DMS53 treated with DMSO at 0.1 percent for 48 hours (cell line): Measurements from ENCODE around the gene NACC2.

ENCODE experiments used
- DNase-seq: peaks from one replicate; lab custom pipeline; 2025; ENCODE audit not compliant: unreplicated experiment; lab: John Stamatoyannopoulos, UW

Gene NACC2

DNA sequence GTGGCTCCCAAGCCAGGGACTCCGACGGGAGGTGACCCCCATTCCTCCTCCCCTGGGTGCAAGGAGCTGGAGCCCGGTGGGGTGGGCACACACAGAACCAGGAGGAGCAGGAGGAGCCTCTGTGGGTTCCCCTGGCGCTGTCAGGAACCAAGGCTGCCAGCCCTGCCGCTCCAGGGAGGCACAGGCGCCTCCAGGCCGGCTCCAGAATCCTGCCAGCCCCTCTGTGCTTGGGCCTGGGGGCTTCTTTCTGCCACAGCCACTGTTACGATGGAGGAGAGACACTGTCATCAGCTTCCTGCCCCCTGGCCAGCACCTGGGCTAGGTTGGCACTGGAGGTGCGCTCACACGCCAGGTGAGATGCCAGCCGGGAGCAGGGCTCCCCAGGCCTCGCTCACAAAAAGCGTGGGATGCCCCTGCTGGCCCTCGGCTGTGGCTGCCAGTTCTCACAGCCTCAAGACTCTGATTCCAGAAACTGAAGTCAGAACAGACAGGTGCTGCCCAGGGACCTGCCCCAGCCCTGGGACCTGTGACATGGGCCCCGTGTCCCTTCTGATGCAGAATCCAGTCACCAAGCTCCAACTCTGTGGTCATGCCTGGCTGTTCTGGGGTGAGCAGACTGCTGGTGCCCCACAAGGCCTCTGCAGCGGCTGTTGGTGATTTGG, 96.5 kb downstream of the NACC2 start:
- no peak for DNase-seq

DNA sequence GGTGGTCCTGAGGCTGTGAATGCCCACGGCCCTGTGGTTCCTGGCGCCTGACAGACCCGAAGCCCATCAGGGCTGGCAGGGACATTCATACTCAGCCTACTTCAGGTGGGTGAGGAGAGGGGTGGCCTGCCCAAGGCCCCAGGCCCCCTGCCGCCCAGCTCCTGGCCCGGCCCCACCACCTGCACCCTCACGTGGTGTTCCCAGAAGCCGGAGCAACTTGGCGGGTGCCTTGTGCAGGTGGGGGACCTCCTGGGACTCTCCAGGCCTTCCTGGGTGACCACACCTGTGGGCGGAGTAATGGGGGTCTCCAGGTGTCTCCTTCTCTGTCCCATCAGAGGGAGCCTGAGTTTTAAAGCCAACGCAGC, 97.1 kb downstream of the NACC2 start:
- no peak for DNase-seq

DNA sequence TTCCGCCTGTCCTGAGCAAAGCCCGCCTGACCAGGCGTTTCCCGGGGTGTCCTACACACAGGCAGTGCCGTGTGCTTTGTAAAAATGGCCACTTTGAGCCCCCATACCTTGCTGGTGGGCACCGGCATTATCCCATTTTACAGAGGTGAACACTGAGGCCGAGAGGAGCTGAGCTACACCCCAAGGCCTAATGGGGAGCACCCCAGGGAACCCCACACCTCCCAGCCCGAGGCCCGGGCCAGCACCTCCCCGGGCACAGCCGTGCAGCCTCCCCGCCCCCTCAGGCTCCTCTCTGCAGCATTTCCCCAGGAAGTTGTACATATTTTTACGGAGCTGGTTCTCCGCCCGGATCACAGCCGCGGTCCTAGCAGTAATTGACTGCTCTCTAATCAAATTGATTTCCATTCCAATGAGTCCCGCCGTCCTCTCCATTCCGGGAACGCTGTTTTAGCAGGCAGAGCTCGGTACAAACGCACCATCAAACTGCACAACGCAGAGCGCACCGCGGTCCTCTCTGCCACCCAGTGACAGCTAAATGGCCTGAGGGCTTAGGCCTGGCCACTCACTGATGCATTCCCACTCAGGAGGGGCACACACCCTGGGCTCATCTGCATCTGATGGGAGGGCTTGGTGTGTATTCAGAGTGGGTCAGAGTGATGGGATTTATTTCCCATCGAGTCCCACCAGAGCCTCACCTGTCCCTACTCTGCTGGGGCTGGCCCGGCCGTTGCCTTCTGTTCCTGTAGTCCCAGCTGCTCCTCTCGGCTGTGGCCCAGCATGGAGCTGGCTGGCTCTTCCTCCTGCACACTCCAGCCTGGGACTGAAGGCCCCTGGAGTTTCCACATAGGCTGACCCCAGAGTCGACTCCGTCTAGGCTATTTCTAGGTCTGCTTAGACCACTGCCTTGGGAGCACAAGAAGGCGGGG, 97.7 kb downstream of the NACC2 start:
- no peak for DNase-seq

DNA sequence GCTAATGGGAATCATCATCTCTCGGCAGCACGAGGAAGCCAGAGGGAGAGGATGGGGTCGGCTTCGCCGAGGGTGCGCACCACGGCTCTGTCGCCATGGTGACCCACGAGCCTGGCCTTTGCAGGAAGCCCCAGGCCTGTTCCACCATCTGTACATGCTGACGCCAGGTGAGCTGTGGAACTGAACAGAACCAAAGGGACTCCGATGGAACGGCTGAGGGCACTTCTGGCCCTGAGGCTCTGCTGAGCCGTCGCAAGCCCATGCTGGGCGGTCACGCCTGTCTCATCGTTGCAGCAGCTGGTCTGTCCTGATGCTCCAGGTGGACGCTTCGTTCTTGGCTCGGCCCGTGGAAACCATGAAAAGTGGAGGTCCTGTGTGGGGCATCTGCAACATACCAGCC, 99.3 kb downstream of the NACC2 start:
- DNase-seq = no peak

DNA sequence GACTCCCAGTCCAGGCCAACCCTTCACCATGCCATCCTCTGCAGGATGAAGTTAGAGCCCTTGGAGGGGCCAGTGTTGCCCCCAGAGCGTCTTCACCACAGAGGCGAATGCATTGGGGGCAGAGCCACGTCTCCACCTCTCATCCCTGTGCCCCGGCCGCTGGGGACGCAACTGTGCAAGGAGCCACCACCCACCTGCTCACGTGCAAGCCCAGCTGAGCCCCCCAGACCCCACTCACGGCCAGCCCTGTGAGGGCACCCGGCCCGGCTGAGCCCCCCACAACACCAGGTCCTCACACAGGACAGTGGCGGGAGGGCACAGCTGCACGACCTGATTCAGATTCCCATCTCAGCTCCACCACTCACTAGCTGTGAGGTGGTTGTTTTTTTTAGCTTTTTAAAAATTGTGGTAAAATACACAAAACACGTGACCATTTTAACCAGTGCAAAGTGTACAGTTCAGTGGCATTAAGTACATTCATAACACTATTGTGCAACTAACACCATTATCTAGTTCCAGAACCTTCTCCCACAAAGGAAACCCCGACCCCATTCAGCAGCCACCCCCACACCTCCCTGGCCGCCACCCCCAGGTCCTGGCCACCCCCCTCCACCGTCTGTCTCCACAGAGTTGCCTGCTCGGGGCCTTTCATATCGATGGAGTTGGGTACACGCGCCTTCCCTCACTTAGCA, 100.4 kb downstream of the NACC2 start:
- no peak for DNase-seq

DNA sequence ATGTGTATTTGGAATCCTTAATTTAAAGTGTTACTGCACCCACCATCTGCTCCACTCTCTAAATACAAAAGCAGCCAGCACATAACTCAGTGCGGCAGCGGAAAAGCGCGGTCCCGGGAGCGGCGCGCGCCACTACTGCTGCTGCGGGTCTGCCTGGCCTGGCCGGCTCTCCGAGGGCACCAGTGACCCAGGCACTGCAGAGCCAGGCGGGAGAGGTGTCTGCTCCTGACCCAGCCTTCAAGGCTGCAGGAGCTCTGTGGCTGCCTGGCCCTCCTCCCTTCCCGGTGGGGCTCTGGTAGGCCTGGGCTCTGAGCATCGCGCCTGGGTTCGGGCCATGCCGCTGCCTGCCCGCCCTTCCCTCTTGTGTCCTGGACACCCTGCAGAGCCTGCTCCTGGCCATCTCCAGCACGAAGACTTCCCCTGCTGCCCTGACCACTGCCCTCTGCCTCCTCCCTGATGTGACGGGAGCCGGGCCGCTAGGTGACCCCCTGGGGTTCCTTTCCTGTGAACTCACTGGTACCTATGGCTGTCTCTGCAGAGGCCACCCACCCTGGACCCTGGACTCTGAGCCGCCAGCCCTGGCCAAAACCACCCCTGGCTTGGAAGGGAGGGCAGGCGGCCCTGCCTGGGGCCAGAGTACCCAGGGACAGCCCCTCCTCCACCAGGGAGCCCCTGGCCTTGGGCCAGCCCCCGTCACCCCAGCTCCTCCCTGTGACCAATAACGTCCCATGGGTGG, 101.2 kb downstream of the NACC2 start:
- no peak for DNase-seq

DNA sequence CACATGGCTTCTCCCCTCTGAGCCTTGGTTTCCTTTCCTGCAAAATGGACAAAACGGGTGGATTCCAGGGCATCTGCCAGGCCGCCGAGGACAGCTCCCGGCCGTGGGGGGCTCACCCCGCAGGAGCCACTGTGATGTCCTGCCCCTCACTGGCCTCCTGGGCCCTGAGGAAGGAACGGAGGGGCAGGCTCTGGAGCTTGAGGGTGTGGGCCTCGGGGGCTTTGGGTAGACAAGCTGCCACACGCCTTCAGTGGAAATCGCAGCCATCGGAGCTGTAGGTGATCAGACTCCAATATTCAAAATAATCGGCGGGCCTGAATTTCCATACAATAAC, 101.7 kb downstream of the NACC2 start:
- no peak for DNase-seq

DNA sequence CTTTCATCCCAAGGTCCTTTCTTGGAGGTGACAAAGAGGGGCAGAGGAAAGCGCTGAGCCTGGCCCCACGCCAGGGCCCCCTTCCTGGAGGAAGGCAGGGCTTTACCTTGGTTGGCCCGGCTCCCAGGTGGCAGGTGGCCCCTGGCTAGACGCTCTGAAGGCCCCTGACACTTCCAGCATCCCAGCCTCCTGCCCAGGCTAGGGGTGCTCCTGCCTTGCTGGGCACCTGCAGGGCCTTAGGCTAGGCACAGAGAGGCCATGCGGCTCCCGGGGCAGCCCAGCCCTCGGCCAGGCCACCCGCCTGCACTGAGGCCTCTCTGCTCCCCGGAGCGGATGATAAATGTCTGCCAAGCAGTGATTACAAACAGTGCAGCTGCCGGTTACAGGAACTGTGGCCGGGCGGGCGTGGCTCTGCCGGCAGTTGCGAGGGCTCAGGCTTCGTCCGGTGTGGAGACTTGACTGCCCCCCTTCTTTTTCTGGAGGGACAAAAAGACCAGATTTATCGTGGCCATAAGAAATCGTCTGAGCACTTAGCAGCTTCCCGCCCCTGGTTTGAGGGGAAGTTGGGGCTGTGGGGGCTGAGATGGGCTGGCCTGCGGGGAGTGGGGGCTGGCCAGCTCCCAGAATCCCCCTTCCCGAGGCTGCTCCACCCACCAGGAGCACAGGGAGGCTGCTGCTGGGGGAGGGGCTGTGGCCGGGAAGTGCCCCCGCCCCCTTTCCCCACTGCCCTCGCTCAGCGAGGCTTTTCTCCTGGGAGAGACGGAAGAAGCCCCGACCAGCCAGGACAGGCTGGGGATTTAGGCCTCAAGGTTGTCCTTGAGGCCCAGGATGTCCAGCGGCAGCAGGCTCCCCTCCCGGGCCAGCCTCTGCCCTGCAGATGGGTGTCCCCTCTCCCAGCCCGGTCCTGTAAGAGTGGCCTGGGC, 102.3 kb downstream of the NACC2 start:
- DNase-seq = peak; percentile 74

DNA sequence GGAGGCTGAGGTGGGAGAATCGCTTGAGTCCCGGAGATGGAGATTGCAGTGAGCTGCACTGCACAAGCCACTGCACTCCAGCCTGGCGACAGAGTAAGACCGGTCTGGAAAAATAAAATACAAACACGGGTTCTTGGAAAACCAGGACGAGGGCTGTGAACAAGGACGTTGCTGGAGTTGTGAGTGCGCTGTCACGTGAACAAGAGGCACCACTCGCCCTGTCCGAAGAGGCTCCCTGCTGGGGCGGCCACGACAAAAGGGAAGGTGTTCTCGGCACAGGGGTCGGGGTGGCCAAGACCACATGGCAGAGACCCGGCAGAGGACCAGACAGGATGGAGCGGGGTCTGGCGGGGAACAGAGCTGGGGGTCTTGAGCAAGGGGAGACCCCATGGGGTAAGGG, 103.3 kb downstream of the NACC2 start:
- peak; percentile 24 for DNase-seq

DNA sequence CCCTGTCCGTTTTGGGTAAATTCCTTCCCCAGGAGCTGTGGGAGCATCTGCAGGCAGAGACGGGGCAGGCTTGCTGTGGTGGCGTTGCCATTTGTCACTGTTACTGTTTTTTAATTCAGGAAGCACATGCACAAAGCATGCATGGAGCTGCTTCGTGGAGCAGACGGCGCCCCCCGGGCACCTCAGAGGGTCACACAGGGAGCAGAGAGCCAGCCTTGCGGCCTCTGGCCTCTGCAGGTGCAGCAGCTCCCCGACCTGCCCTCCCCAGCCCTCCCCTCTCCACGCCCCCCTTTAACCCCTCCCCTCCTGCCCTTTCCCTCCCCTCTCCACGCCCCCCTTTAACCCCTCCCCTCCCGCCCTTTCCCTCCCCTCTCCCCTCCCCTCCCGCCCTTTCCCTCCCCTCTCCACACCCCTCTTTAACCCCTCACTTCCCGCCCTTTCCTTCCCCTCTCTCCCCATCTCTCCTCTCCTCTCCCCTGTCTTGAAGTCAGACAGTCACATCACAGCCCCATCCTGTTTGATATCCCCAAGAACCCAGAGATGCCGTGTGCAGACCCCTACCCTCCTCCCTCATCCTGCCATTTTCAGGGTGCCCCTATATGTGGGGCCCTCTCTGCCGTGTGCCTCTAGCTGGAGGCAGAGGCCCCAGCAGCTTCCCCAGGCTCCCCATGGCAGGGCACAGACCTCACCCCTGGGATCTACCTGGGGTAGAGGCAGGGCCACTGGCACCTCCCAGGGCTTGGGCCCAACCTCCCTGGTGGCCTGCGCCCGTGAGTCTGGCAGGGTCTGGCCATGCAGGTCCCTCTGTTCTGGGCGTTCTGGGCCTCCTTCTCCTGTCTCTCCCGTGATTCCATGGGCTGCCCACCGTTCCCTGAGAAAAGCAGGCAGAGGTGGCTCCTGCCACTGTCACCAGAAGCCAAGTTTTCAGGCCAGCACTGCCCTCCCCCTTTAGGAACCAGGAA, 104.3 kb downstream of the NACC2 start:
- peak; percentile 57 for DNase-seq

DNA sequence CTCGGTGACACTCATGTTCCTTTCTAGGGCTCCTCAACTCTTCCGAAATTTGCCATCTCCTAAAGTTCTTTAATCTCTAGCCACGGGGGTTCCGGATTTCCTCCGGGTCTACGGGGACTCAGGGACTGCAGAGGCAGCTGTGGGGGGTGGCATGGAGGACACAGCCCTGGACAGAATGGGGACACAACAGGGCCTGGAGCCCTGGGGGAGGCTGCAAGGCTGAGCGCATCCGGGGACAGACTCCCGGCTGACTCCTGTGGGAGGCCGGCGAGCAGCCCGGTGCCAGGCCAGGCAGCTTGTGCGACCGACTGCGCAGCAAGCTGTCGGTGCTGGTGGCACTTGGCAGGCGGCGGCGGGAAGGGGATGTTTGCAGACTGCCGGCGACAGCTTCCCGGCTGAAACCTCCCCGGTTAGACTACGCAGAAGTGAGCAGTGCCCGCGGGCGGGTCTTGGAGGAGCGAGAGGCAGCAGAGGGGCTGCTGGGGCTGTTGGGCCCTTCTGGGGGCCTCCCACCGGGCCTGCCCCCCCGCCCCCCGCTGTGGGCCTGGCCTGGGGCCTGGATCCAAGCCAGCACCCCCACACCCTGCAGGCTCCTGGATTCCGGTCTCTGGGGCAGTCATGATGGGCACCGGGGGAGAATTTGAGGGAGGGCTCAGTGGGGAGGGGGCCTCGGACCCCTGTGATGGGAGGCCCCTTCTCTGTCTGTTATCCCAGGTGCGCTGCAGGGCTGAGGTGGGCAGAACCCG, 105.2 kb downstream of the NACC2 start:
- peak; percentile 28 for DNase-seq

DNA sequence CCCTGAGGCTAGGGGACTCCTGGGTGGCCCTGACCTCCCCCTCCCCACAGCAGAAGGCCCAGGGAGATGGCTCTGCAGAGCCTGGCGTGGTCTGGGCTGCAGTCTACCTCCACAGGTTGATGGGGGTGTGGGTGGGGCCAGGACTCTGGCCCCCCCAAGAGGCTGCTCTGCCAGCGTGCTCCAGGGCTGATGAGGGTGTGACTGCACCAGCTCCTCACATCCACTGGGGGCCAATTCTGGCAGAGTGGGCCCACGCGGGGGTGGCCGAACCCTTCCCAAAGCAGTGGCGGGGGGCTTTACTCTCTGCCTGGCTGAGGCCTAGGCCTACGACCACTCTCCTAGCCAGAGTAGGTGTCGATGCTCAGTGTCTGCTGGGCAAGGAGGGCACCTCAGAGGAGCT, 105.9 kb downstream of the NACC2 start:
- DNase-seq = no peak

DNA sequence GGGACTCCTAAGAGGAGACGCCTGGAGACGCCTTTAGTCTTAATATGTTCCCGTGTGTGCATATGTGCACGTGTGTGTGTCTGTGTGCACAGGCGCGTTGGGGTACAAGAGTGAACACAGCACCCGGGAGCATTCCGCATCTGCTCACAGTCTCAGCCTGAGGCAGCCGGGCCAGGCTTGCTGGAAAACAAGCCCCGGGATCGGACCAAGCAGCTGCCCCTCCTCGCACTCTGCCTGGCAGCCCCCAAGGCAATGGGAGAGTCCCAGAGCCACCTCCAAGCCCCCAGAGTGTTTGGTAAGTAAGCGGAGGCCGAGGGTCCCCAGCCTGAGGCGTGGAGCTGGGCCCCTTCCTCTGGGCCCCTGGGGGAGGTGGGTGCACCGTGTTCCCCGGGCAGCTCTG, 106.6 kb downstream of the NACC2 start:
- no peak for DNase-seq

DNA sequence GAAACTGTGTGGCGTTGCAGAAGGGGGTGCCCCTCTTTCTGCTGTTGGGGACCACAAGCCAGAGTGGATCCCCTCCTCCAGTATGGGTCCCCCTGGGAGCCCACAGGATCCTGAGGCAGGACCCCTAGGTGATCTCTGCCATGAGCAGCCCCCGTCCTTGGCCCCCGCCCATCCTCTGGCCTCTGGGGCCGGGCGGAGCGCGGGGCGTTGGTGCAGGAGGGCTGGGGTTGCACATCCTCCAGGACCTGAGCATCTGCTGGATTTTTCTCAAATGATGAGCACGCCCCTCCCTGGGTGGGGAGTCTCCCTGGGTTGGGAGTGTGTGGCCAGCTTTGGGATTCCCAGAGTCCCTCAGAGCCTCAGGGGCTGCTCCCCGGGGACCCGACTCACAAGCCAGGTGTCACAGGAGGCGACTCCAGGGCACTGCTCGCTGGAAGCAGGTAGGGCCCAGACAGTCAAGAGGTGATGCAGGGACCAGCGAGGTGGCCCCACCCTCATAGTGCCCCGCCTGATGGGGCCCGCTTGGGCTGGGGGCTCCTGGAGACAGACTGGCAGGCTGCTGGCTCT, 107.2 kb downstream of the NACC2 start:
- DNase-seq = no peak

DNA sequence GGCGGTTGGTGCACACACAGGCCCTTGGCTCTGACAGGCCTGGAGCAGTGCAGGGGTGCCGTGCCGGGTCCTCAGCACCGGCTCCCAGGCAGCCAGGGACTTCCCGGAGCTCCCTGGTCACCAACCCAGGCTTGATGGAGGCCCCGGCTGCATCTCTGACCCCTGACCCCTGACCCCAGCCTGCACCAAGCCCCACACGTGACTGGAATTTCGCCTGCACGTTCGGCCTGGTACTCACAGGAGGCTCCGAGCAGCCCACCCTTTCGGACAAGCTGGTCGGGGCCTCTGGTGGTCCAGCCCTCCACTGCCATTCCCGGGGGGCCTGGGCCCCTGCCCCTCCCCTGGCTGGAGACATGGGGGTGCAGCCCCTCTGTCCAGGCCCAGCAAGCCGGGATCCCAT, 108.5 kb downstream of the NACC2 start:
- DNase-seq = no peak

DNA sequence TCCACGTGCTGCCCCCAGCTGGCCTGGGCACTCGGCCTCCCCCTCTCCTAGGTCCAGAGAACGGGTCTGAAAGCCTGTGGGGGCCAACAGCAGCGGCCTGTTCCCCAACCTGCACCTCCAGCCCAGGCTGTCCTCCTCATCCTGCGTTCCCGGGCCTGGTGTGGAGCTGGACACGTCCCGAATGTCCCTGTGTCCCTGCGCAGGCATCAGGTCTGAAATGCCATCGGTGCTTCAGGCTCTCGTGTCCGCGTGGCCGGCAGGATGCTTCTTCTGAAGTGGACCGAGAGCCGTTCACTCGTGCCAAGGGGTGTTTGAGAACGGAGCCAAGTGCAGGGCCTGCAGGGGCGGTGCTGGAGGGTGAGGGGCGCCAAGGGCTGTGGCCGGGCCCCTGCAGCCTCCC, 109.2 kb downstream of the NACC2 start:
- no peak for DNase-seq

DNA sequence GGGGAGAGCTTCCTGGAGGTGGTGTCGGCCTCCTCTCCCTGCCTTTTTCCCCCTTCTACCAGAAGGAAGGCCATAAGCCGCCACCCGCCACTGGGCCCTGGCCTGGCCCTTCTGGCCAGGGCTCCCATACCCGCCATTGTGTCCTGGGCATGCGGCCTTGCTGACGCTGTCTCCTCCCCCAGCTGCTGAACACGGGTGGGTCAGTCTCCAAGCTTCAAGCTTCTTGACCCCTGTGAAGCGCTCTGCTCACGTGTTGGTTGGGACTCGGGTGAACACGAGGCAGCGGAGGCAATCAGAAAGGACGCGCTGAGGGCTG, 109.7 kb downstream of the NACC2 start:
- DNase-seq = no peak

DNA sequence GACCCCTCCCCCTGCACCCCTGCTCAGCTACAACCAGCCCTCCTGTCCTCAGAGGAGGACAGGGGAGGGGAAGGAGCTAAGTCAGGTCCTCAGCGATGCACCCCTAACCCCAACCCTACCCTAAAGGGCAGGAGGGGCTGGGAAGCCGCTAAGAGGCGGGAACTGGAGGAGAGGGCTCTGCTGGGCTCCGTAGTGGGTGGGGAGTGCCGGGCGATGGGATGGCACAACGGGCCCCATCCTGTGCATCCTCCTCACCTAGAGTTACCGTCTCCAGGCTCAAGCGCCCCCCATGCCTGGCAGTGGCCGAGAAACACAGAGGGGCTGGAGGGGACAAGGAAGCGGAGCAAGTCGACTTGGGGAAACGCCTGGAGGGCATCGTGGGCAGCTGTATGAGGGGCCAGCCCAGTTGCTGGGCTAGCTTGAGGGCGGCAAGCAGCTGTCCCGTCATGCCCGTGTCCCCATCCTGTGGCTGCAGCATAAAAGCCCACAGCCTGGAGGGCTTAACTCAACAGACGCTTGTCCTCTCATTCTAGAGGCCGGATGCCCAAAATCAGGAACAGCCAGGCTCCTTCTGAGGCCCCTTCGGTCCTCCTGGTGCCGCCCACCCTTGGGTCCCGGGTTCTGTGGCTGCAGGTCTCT, 110.9 kb downstream of the NACC2 start:
- DNase-seq = no peak
